Fibroblast of villous mesenchyme (primary cell): Measurements from ENCODE around the gene CENPN. TPM values are rescaled to one million over a fixed set of nuclear protein-coding genes. Genes with fewer than 3 reads are reported as not detected.

Source experiments
- DNase-seq: peaks from one replicate; pipeline ENCODE4 v3.0.0-alpha.2; 2010; ENCODE audit warnings: low read depth
- H3K4me3 ChIP-seq: 2 replicates; pipeline ENCODE4 v1.5.1; 2011; ENCODE audit warnings: low read depth, mild to moderate bottlenecking, low read length
- CTCF ChIP-seq: IDR thresholded peaks from 2 replicates; pipeline ENCODE4 v1.5.1; 2012; ENCODE audit warnings: low read depth, mild to moderate bottlenecking, low read length; ENCODE audit not compliant: insufficient read depth
- total RNA-seq: library from RNA; depleted of rRNA; stranded (reverse); fragments of >200 nt; gene quantifications from 2 replicates; pipeline ENCODE4 v1.2.3, GENCODE V29; 2012

The CENPN gene
- total RNA-seq, 1 donor, result 64.8 TPM

- TF ChIP-seq CTCF, result no peak
- H3K4me3 ChIP-seq, result peak overlapping the region; percentile 96
- peak; percentile 70 for DNase-seq
These were observed 3.2 kb upstream of the CENPN start for GRCh38 chr16:81003610-81004460.

- peak; percentile 60 for TF ChIP-seq CTCF
- peak overlapping the region; percentile 96 for H3K4me3 ChIP-seq
- peak; percentile 78 for DNase-seq
These were observed 2.2 kb upstream of the CENPN start for GRCh38 chr16:81004646-81005353.

GRCh38 chr16:81005610-81006161 is 1.3 kb upstream of the CENPN start:
- no peak for TF ChIP-seq CTCF
- no peak for DNase-seq

DNA sequence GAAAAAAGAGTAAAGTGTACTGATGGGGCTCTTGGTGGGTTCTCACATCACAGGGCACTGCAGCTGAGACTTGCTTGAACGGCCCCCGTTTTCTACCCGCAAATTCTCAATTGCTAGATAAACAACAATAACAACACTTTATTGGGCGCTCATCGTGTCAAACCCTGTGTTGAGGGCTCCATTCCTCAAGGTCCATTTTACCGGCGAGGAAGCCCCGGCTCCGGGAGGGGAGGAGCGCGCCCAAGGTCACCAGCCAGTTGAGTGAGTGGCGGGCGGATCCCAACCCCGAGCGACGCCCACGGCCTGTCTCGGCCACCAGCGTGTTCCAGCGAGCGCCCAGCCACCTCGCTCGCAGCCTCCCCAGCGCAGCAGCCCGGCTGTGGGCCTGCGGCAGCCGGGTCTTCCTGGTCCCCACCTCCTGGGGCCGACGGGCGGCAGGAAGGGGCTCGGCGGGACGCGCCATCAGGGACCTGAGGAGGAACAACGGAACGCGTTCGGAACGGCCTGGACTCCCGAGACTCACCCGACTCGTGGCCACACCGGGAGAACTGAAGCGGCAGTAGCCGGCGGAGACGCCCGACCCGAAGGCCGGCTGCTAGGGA is 702 bp upstream of the CENPN start:
- no peak for TF ChIP-seq CTCF
- DNase-seq, result peak; percentile 51
- H3K4me3 ChIP-seq, result peak overlapping the region; percentile 96

More at GRCh38 chr16:81005610-81006161, 1.3 kb upstream of the CENPN start:
- peak overlapping the region; percentile 96 for H3K4me3 ChIP-seq

GRCh38 chr16:81008505-81008789 is 1.4 kb downstream of the CENPN start:
- H3K4me3 ChIP-seq, result peak overlapping the region; percentile 96
- no peak for TF ChIP-seq CTCF
- DNase-seq, result no peak

- no peak for TF ChIP-seq CTCF
- DNase-seq, result no peak
- H3K4me3 ChIP-seq, result no peak overlapping the region
These were observed 6.0 kb downstream of the CENPN start for GRCh38 chr16:81012974-81013373.
